GM12801 (cell line): Measurements from ENCODE around the gene RASA3.

ENCODE experiments used
- TF ChIP-seq, protein P1 (sequence below): IDR thresholded peaks from one replicate; pipeline ENCODE4 v1.5.1; 2011; ENCODE audit warnings: control low read depth; ENCODE audit not compliant: insufficient read length; ENCODE audit errors: extremely low read depth

RASA3 gene

DNA sequence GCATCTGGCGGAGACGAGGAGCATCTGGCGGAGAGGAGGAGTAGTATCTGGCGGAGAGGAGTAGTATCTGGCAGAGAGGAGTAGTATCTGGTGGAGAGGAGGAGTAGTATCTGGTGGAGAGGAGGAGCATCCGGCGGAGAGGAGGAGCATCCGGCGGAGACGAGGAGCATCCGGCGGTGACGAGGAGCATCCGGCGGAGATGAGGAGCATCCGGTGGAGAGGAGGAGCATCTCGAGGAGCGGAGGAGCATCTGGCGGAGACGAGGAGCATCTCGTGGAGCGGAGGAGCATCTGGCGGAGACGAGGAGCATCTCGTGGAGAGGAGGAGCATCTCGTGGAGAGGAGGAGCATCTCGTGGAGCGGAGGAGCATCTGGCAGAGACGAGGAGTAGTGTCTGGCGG, 177.2 kb downstream of the RASA3 start:
- TF ChIP-seq, protein P1, sequence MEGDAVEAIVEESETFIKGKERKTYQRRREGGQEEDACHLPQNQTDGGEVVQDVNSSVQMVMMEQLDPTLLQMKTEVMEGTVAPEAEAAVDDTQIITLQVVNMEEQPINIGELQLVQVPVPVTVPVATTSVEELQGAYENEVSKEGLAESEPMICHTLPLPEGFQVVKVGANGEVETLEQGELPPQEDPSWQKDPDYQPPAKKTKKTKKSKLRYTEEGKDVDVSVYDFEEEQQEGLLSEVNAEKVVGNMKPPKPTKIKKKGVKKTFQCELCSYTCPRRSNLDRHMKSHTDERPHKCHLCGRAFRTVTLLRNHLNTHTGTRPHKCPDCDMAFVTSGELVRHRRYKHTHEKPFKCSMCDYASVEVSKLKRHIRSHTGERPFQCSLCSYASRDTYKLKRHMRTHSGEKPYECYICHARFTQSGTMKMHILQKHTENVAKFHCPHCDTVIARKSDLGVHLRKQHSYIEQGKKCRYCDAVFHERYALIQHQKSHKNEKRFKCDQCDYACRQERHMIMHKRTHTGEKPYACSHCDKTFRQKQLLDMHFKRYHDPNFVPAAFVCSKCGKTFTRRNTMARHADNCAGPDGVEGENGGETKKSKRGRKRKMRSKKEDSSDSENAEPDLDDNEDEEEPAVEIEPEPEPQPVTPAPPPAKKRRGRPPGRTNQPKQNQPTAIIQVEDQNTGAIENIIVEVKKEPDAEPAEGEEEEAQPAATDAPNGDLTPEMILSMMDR: no peak

DNA sequence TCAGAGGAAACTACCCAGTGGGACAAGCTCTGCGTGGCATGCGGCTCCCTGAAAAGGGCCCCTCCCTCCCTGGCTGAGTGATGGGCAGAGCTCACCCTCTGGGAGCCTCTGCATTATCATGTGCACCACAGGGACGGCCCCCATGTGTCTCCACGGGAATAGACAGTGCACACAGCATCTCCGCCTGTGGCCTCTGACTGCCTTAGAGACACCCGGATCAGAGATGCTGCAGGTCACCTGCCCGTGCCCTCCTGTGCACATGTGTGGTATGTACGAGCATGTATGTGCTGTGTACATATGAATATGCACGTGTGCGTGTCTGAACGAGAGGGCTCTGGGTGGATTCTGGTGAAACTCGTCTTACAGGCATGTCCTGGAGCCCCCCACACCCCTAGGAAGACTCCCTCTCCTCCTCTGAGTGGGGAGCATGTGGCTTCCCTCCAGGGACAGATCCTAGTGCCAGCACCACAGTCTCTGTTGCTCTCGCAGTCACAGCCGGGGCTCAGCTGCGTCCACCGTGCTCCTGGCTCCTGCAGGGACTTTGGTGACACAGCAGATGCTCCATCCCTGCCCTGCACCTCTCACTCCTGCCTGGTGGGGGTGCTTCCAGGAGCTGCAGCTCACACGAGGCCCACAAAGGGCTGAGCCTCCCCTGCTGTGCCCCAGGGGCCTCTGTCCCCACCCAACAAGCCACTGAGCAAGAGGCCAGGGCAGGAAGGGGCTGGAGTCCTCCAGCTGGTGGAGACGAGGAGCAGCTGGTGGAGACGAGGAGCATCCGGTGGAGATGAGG, 178.2 kb downstream of the RASA3 start:
- TF ChIP-seq, protein P1: no peak

DNA sequence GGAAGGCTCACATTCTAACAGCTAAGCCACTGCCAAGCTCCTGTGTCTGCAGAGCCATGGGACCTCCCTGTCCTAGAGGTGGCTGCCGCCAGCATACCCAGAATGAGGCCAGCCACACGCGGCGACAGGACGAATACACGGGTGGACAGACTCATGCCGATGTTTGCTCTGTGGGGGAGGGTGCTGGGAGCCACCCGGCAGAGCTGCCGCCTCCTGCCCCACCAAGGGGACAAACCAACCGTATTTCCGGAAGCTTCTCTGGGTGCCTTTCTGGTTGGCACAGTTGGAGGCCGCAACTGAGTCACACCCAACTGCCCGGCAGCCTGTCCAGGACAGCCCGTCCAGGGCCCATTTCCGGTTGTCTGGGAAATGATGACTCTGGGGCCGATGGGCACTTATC, 178.9 kb downstream of the RASA3 start:
- TF ChIP-seq, protein P1: no peak

DNA sequence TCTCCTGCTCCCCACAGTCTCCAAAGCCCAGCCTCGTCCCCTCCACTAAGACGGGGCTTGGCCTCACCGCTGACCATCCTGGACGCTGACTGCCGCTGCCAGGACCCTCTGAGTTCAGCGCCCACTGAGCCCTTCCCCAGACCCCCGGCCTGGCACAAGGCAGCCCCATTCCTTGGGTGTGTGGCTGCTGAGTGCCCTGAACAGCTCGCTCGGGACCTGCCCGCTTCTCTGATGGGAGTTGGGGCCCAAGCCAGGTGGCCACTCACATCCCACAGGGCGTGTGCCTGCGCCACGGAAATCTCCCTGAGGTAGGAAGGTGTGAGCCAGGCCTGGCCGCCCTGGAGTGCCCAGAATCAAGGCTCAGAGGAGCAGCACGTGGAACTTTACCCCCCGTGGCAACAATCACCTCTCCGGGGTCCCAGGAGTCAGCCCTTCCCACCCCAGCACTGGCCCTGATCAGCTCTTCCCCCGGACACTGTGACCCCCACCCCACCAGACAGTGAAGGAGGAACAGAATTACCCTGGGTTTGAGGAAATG, 179.4 kb downstream of the RASA3 start:
- TF ChIP-seq, protein P1: no peak

DNA sequence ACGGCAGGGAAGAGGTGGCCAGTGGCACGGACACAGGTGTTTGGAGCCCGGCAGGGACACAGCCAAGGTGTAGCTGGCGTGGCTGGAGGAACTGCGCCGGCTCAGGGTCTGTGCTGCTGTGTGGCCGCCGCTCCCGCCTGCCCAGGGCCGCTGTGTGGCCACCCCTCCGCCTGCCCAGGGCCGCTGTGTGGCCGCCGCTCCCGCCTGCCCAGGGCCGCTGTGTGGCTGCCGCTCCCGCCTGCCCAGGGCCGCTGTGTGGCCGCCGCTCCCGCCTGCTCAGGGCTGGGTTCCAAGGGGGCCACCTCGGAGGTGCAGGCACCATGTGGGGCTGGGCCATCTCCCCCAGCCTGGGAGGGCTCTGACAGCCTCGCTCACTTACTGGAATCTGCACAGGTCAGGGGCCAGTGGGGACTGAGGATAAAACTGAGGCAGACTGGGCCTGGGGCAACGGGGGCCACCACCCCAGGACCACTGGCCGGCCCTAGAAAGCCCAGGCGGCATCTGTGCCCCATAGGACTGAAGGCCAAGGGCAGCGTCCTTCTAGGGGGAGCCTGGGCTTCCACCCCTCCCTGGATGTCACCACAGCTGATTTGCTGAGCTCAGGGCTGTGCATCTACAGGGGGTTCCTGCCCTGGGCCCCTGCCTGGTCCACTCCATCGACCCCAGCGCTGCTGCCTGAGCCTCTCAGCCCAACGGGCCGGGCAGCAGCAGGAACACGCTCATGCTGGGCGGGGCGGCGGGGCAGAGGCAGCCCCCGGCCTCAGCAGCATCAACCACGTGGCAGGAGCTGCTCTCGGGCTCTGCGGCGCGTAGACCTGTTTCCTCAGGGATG, 180.1 kb downstream of the RASA3 start:
- TF ChIP-seq, protein P1: no peak

DNA sequence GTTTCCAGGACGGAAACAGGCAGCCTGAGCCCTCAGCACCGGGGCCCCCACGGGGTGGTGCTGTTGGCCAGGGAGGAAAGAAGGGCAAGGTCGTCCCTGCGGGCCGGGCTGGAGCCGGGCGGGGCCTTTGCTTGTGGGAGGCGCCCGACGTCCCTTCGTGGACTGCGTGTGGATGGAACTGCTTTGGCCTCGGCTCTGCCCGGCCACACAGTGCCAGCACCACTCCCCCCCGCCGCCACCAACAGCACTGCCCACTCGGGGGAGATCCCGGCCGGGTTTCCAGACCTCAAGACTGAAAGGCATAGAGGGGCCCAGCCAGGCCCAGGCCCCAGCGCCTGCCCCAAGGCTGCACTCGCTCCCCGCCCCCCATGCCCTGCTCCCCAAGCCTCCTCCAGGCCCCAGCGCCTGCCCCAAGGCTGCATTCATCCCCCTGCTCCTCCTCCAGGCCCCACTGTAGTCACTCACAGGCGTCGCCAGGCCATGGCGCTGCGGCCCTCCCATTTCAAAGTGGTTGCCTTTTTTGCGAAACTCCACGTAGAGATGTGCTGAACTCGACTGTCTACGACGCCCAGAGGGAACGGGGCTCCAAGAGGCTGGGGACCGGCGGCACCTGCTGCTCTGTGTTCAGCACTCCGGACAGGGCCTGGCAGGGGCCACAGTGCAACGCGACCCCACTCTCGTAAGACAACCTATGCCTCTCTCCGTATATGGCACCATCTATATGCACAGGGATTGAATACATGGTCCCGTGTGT, 181.0 kb downstream of the RASA3 start:
- TF ChIP-seq, protein P1: no peak
